ENCODE data around the gene SCRT2. TPM values are rescaled to one million over a fixed set of nuclear protein-coding genes. Genes with fewer than 3 reads are reported as not detected.

Gene SCRT2
- total RNA-seq, 1 donor from 2014 or later = 2.0 TPM

DNA sequence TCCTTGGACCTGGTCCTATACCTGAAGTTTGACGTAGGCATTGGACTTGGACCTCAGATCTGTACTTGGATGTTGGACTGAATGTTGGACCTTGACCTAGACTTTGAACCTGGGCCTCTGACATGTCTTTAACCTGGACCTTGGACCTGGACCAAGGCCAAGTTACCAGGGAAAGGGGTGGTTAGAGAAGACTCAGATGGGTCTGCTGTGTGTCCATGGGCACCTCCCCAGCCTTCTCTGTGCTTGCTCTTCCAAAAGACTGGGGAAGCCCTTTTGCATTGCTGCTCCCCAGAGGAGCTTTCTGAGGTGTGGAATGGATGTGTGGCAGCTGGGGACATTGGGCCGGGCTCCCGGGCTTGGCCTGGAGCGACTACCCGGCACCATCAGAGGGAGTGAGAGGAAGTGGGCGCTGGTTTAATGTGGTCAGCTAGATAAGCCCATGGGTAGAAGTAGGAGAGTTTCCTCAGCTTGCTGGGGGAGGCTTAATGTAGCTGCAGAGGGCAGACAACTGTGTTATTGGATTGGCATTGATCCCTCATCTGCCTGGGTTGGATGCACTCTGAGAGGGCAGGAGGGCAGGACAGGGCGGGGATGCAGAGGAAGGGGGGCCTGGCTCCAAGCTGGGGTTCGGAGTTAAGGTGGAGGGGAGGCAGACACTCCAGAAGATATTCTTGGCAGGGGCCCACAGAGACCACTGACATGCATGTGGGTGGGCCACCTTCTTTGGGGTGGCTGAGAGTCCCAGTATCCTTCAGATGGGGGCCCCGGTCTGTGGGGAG lies 4.2 kb downstream of the SCRT2 start:
- no peak for DNase-seq

GRCh38 chr20:669573-669972 lies 6.0 kb downstream of the SCRT2 start:
- no peak for DNase-seq

DNA sequence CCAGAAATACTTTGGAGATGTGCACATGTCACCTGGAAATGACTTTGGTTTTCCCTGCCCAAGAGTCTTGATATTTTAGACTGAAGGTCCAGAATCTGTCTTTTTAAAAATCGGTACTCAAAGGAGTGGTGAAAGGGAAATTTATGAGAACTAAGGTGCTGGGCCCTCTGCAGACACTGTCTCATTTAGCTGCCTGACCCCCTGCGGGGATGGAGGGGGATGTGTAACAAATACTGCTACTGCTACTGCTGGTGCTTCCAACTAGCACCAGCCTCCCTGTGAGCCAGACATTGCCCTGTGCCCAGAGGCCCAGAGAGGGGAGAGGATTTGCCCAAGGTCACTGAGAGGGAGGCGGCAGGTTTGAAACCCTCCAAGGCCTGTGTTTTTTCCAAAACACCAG lies 7.0 kb downstream of the SCRT2 start:
- DNase-seq = no peak

GRCh38 chr20:668050-668449 lies 7.6 kb downstream of the SCRT2 start:
- DNase-seq = no peak

GRCh38 chr20:667351-668034 lies 8.1 kb downstream of the SCRT2 start:
- DNase-seq = peak; percentile 25

DNA sequence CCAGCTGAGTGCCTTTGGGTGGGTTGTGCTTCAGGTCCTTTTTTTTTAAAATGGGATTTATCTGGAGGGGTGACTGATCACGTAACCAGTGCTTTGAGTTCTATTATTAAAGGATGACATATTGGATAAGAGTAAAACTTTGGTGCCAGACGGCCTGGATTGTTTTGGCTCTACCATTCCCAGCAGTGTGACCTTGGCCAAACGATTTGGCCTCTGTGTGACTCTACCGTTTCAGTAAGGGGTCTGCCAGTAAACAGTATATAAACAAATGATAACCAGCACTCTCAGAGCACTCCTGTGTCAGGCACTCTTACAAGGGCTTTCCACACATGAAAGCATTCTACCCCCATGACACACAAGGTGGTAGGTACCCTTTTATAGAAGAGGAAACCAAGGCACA lies 8.7 kb downstream of the SCRT2 start:
- DNase-seq = no peak

- no peak for DNase-seq
Observed at GRCh38 chr20:665276-665675, 10.3 kb downstream of the SCRT2 start.

DNA sequence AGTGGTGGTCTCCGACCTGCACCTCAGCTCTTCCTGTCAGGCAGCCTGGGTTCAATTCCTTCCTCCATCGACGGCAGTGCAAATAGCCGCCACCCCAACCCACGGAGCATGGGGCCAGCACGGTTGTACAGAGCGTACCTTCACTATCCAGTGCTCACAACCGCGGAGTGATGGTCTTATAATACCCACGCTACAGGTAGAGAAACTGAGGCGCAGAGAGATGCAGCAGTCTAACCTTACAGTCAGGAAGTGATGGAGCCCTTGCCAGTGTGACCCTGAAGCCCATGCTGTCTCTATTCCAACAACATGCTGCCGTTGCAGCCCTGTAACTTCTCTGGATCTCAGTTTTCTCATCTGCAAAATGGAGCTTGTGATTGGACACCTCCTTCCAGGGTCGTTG lies 11.0 kb downstream of the SCRT2 start:
- no peak for DNase-seq

- no peak for DNase-seq
Observed at GRCh38 chr20:664151-664550, 11.5 kb downstream of the SCRT2 start.

DNA sequence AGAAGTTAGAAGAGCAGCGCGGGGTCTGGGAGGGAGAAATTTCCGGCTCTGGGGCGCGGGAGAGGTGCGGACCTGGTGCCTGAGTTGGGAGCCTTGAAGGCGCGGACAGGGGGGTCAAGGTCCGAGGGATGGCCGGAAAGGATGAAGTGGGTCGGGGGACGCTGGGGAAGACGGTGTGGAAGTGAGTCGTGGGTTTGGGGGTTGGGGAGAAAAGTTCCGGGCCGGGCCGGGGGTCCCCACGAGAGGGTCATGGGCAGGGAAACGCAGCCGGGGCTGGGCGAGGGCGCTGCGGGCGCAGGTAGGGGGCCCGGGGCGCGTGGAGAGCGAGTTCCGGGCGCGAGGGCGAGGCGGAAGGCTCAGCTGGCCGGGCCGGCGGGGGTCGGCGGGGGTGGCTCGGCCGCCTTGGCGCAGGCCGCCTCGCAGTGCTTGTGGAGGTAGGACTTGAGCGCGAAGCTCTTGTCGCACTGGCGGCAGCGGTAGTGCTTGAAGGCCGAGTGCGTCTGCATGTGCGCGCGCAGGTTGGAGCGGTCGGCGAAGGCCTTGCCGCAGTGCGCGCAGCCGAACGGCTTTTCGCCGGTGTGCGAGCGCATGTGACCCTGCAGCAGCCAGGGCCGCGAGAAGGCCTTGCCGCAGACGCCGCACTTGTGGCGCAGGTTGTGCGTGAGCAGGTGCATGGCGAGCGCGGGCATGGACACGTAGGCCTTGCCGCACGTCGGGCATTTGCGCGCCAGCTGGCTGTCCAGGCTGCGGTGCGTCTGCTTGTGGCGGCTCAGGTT lies 12.1 kb downstream of the SCRT2 start:
- no peak for DNase-seq

- no peak for DNase-seq
Observed at GRCh38 chr20:662277-663192, 13.1 kb downstream of the SCRT2 start.

DNA sequence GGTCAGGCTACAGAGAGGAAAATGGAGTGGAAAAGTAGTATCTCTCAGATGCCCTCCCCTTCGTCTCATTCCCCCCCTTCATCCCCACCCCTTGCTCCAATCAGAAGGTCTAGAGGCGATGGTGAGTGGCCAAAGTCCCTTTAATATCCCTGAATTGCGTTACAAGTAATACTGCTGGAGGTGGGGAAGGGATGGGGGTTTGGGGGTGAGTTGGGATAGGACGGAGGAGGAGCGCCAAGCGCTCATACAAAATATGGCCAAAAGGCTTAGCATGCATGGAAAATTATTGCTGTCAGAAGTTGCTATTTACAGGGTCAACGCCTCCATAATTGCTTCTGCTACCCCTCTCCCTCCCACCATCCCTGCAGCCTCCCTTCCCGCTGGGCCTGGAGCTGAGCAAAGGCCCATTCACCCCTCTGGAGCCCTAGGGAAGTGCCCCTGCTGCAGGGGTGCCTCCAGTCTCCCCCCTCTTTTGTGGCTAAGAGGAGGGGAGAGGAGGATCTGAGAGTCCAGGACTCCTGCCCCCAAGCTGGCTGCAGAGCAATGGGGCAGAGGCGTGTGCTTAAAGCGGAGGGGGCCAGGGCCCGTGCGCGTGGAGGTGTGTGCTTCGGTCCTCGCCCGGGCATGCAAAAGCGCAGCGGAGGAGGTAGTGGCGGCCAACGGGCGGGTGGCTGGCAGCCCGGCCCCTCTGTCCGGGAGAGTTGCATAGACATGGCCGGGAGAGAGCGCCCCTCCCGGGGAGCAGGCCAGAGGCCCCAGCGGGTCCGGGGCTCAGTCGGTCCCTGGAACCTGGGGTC lies 13.9 kb downstream of the SCRT2 start:
- DNase-seq = no peak

DNA sequence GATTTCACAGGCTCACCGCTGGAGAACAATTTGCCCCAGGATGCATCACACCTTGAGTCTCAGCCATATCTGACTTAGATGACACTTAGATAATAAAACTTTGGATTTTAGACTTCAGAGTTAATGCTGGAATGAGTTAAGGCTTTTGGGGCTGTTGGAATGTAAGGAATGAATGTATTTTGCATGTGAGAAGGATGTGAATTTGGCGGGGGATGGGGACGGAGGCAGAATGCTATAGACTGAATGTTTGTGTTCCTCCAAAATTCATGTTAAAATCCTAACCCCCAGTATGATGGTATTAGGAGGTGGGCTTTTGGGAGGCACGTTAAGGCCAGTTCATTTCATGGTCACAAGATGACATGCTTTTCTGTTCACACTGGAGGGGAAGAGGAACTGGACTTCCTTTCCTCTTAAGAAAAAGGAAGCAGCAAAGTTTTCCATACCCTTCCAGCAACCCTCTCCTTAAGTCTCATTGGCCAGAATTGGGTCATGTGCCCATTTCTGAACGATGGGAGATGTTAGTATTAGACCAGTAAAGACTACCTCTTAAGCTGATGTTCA lies 16.8 kb downstream of the SCRT2 start:
- DNase-seq = no peak

- no peak for DNase-seq
Observed at GRCh38 chr20:658202-658601, 17.4 kb downstream of the SCRT2 start.

- no peak for DNase-seq
Observed at GRCh38 chr20:655726-656624, 19.6 kb downstream of the SCRT2 start.

- no peak for DNase-seq
Observed at GRCh38 chr20:654417-654750, 21.2 kb downstream of the SCRT2 start.

DNA sequence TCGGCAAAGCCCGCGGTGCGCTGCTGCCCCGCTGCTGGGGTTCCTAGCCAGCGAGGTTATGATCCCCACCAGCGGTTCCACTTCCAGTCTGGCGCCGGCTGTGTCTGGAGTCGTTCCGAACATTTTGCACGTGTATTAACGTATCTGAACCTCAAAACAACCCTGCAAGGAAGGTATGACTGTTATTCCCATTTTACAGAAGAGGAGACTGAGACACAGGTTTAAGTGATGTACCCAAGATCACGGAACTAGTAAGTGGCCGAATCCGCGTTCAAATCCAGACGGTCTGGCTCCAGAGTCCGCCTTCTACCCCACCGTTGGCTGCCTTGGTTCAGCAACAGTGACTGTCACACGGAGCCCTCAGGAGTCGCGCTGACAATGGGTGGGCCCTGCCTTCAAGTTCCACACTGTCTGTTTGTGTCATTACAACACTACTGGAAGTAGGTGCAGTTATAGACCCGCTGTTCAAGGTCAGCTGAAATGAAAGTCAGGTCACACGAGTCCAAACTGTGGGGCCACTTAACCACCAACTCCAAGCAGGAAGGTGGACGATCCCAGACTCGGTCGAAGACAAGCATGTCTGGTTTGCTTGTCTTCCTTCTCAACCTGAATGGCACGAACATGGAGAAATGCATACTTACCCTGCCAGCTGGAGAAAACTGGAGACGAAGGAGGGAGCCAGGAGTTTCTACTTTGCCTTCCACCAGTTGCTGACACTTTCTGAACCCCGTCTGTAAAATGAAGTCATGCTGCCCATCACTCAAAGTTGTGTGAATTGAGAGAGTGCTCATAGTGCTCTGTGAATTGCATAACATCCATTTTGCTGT lies 21.8 kb downstream of the SCRT2 start:
- no peak for DNase-seq

GRCh38 chr20:653110-653589 lies 22.5 kb downstream of the SCRT2 start, which contains the start of gene SRXN1:
Gene SRXN1 (minus strand): TSS chr20:653200. CDS start chr20:653185, 15 bp downstream.
- peak; percentile 76 for DNase-seq

GRCh38 chr20:652615-653109 lies 22.9 kb downstream of the SCRT2 start:
- no peak for DNase-seq
